ENCODE data around the gene KBTBD3. TPM values are rescaled to one million over a fixed set of nuclear protein-coding genes. Genes with fewer than 3 reads are reported as not detected.

Gene KBTBD3
- total and polyA plus RNA-seq, 2 experiments from 2014 or later: 1.9 to 13.7 TPM

DNA sequence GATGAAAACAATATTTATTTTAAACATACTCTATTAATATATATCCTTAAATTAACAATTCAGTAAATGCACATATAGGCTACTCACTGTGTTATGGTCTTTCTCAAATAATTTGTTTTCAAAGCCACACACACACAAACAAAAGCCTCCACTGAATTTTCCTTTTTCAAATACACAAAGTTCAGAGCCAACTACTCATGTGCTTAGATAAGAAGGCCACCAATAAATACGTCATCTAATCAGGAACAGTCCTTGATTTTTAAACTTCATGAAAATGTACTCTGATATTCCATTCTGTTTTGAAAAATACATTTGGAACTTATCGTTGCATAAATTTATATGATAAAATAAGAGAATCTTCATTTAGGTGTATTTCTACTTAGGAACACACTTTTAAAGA is 26.0 kb downstream of the KBTBD3 start (continued):
- TF ChIP-seq STAT1 (IDR thresholded peaks at IDR 0.05; ENCODE audit: unreplicated experiment): no peak
- TF ChIP-seq JUNB (IDR thresholded peaks at IDR 0.05; ENCODE audit: unreplicated experiment): no peak
- TF ChIP-seq POLR2AphosphoS5 (IDR thresholded peaks at IDR 0.05; ENCODE audit: low read depth): no peak

DNA sequence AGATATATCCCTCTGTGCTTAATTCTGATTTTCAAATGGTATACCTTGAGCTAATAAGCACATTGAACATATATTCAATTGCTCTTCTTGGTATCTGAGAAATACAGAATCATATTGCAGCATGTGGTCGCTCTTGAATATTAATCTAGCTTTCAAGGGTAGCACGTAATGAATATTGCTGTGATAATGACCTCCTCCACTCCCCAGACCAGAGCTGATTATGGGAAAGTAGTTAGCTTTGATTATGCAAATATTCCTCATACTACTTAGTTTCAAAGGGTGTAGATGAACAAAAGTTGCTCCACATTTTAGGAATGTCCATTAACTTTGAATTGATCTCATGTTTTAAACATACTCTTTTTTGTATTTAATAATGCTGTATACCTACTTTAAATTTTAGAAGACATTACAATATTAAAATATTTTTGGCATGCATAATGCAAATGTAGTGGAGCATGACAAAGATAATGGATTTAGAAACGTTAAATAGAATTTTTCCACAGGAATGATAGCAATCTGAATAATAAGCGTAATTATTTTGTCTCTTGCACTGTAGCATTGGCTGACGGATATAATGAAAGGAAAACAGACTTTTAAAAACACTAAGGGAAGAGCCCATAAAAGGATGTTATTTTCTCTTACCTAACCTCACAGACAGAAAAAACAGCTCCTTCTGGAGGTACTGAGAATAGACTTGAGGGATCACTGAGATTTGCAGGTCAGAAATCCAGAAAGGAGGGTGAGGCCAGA is 27.2 kb downstream of the KBTBD3 start:
- Mint-ChIP-seq H3K27me3 (ENCODE audit: insufficient read depth, low read depth, poor library complexity) (no peaks in the 10 kb centered on the region), H3K9me3 (no peaks in the 10 kb centered on the region), H3K36me3 (ENCODE audit: low read depth) (no peaks in the 10 kb centered on the region), H3K27ac (no peak overlapping the region), H3K4me1 (peaks cover 3% of the 10 kb centered on the region; the same call in 2 of the 3 replicates), H3K4me3 (no peak overlapping the region)
- Histone ChIP-seq H3K27ac (ENCODE audit: low read depth) (no peak overlapping the region), H3K4me1 (ENCODE audit: insufficient read depth) (no peaks in the 10 kb centered on the region), H3K4me3 (no peak overlapping the region), H4K20me1 (replicated peaks; ENCODE audit: insufficient read depth) (no peaks in the 10 kb centered on the region), H3K9me2 (ENCODE audit: insufficient read depth) (no peaks in the 10 kb centered on the region; the same call in 1 of the 2 replicates), H2AFZ (no peak overlapping the region), H3K4me2 (no peak overlapping the region), H3K27me3 (ENCODE audit: insufficient read depth) (no peaks in the 10 kb centered on the region), H3K36me3 (ENCODE audit: insufficient read depth) (no peaks in the 10 kb centered on the region), H3F3A (replicated peaks; ENCODE audit: low read depth) (no peaks in the 10 kb centered on the region), H3K79me2 (replicated peaks; ENCODE audit: insufficient read depth) (no peaks in the 10 kb centered on the region)
- no peak for DNase-seq (ENCODE audit: low spot score)
- ATAC-seq: no peak
- TF ChIP-seq, protein P1, sequence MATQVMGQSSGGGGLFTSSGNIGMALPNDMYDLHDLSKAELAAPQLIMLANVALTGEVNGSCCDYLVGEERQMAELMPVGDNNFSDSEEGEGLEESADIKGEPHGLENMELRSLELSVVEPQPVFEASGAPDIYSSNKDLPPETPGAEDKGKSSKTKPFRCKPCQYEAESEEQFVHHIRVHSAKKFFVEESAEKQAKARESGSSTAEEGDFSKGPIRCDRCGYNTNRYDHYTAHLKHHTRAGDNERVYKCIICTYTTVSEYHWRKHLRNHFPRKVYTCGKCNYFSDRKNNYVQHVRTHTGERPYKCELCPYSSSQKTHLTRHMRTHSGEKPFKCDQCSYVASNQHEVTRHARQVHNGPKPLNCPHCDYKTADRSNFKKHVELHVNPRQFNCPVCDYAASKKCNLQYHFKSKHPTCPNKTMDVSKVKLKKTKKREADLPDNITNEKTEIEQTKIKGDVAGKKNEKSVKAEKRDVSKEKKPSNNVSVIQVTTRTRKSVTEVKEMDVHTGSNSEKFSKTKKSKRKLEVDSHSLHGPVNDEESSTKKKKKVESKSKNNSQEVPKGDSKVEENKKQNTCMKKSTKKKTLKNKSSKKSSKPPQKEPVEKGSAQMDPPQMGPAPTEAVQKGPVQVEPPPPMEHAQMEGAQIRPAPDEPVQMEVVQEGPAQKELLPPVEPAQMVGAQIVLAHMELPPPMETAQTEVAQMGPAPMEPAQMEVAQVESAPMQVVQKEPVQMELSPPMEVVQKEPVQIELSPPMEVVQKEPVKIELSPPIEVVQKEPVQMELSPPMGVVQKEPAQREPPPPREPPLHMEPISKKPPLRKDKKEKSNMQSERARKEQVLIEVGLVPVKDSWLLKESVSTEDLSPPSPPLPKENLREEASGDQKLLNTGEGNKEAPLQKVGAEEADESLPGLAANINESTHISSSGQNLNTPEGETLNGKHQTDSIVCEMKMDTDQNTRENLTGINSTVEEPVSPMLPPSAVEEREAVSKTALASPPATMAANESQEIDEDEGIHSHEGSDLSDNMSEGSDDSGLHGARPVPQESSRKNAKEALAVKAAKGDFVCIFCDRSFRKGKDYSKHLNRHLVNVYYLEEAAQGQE (IDR thresholded peaks at IDR 0.05; ENCODE audit: unreplicated experiment): no peak
- no peak for TF ChIP-seq JUNB (IDR thresholded peaks at IDR 0.05; ENCODE audit: unreplicated experiment)
- no peak for TF ChIP-seq EZH2 (IDR thresholded peaks at IDR 0.05; ENCODE audit: low read depth, unreplicated experiment)
- TF ChIP-seq, protein P2, sequence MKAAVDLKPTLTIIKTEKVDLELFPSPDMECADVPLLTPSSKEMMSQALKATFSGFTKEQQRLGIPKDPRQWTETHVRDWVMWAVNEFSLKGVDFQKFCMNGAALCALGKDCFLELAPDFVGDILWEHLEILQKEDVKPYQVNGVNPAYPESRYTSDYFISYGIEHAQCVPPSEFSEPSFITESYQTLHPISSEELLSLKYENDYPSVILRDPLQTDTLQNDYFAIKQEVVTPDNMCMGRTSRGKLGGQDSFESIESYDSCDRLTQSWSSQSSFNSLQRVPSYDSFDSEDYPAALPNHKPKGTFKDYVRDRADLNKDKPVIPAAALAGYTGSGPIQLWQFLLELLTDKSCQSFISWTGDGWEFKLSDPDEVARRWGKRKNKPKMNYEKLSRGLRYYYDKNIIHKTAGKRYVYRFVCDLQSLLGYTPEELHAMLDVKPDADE (IDR thresholded peaks at IDR 0.05): no peak
- no peak for TF ChIP-seq ZNF331 (CRISPR knock-in tag; IDR thresholded peaks at IDR 0.05; ENCODE audit: low read depth)
- TF ChIP-seq STAT1 (IDR thresholded peaks at IDR 0.05; ENCODE audit: unreplicated experiment): no peak
- TF ChIP-seq ZNF114 (CRISPR knock-in tag; IDR thresholded peaks at IDR 0.05): no peak
- TF ChIP-seq POLR2AphosphoS5 (IDR thresholded peaks at IDR 0.05; ENCODE audit: low read depth): no peak
- no peak for TF ChIP-seq NANOG (IDR thresholded peaks at IDR 0.05; ENCODE audit: borderline replicate concordance)
- TF ChIP-seq, protein P3, sequence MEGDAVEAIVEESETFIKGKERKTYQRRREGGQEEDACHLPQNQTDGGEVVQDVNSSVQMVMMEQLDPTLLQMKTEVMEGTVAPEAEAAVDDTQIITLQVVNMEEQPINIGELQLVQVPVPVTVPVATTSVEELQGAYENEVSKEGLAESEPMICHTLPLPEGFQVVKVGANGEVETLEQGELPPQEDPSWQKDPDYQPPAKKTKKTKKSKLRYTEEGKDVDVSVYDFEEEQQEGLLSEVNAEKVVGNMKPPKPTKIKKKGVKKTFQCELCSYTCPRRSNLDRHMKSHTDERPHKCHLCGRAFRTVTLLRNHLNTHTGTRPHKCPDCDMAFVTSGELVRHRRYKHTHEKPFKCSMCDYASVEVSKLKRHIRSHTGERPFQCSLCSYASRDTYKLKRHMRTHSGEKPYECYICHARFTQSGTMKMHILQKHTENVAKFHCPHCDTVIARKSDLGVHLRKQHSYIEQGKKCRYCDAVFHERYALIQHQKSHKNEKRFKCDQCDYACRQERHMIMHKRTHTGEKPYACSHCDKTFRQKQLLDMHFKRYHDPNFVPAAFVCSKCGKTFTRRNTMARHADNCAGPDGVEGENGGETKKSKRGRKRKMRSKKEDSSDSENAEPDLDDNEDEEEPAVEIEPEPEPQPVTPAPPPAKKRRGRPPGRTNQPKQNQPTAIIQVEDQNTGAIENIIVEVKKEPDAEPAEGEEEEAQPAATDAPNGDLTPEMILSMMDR (conservative IDR thresholded peaks at IDR 0.05; ENCODE audit: low read depth in 2 of 2): no peak
- TF ChIP-seq EZH2phosphoT487 (IDR thresholded peaks at IDR 0.05; ENCODE audit: unreplicated experiment): no peak
- no peak for TF ChIP-seq CREB1 (CRISPR knock-in tag; IDR thresholded peaks at IDR 0.05; ENCODE audit: low read depth)
